Neural cell (in vitro differentiated cells): ENCODE results near the gene RPL18.

Experiments used
- CTCF ChIP-seq: fragments of 450-650 bp; IDR thresholded peaks from 2 replicates; pipeline ENCODE4 v1.5.1; 2014; ENCODE audit warnings: antibody characterized with exemption, mild to moderate bottlenecking, moderate library complexity; ENCODE audit not compliant: poor library complexity, severe bottlenecking
- EZH2 ChIP-seq: fragments of 200-600, 300-800 bp; shearing (Covaris generic), sonication (generic); IDR thresholded peaks from 2 replicates; pipeline ENCODE4 v1.6.1; 2014; ENCODE audit warnings: antibody characterized with exemption, low read length, borderline replicate concordance, mild to moderate bottlenecking; ENCODE audit not compliant: insufficient read depth, poor library complexity, severe bottlenecking
- MXI1 ChIP-seq: fragments of 450-650 bp; conservative IDR thresholded peaks from 2 replicates; pipeline ENCODE4 v1.6.1; 2014; ENCODE audit warnings: antibody characterized with exemption, mild to moderate bottlenecking; ENCODE audit not compliant: poor library complexity, severe bottlenecking
- POLR2AphosphoS5 ChIP-seq: IDR thresholded peaks from 2 replicates; pipeline ENCODE4 v1.6.1; 2012
- RAD21 ChIP-seq: fragments of 450-650 bp; conservative IDR thresholded peaks from 2 replicates; pipeline ENCODE4 v1.6.1; 2014; ENCODE audit warnings: antibody characterized with exemption, mild to moderate bottlenecking, moderate library complexity
- REST ChIP-seq: IDR thresholded peaks from 2 replicates; pipeline ENCODE4 v1.6.1; 2012; ENCODE audit warnings: borderline replicate concordance

GRCh38 chr19:48654299-48655059 is 35.5 kb upstream of the RPL18 start:
- no peak for TF ChIP-seq EZH2
- no peak for TF ChIP-seq CTCF
- TF ChIP-seq RAD21, result no peak
- no peak for TF ChIP-seq POLR2AphosphoS5
- no peak for TF ChIP-seq MXI1
- TF ChIP-seq REST, result no peak
